A673 (cell line): Measurements from ENCODE around the gene CX3CL1. TPM values are rescaled to one million over a fixed set of nuclear protein-coding genes. Genes with fewer than 3 reads are reported as not detected.
A peak's percentile ranks its signal among the peaks of the same experiment; 100 is the strongest.

Experiments
- BruUV-seq: library from RNA; stranded (reverse); fragments of 400-500 nt; replicated peaks from 2 replicates; lab custom pipeline; 2021; lab: Mats Ljungman, UMichigan
- CTCF ChIA-PET: fragments of 300-600 bp; sonication (Branson Sonifier 250); formaldehyde crosslinking; loops from one replicate; lab custom pipeline; 2022; ENCODE audit warnings: antibody characterized with exemption; lab: Charles Lee
- POLR2A ChIA-PET: fragments of 300-600 bp; sonication (Branson Sonifier 250); formaldehyde crosslinking; loops from one replicate; lab custom pipeline; 2022; ENCODE audit warnings: antibody characterized with exemption; ENCODE audit not compliant: low non-redundant PET; lab: Charles Lee
- DNase-seq: peaks from one replicate; pipeline ENCODE4 v3.0.0-alpha.2; 2015; ENCODE audit warnings: low spot score
- H3K27ac ChIP-seq: fragments of 200-600 bp; sonication (generic); 2 replicates; pipeline ENCODE4 v1.5.1; 2016; ENCODE audit warnings: mixed run types, low read depth, mild to moderate bottlenecking, mixed read lengths, antibody characterized with exemption, low read length; ENCODE audit not compliant: poor library complexity, severe bottlenecking
- H3K27me3 ChIP-seq: fragments of 200-600 bp; sonication (generic); replicated peaks from 2 replicates; pipeline ENCODE4 v1.6.1; 2017; ENCODE audit warnings: mixed run types, low read depth, mild to moderate bottlenecking, mixed read lengths, antibody characterized with exemption, low read length; ENCODE audit not compliant: insufficient read depth, poor library complexity
- H3K36me3 ChIP-seq: fragments of 200-600 bp; sonication (generic); 2 replicates; pipeline ENCODE4 v1.6.1; 2016; ENCODE audit warnings: mixed run types, mild to moderate bottlenecking, mixed read lengths, antibody characterized with exemption, low read length; ENCODE audit not compliant: insufficient read depth, poor library complexity, severe bottlenecking
- H3K4me1 ChIP-seq: fragments of 200-600 bp; sonication (generic); 2 replicates; pipeline ENCODE4 v1.6.1; 2017; ENCODE audit warnings: mixed run types, mild to moderate bottlenecking, mixed read lengths, antibody characterized with exemption, low read length; ENCODE audit not compliant: insufficient read depth, poor library complexity, severe bottlenecking
- H3K4me3 ChIP-seq: fragments of 200-600 bp; sonication (generic); 2 replicates; pipeline ENCODE4 v1.5.1; 2016; ENCODE audit warnings: low read depth, mixed run types, mild to moderate bottlenecking, mixed read lengths, low read length; ENCODE audit not compliant: poor library complexity, severe bottlenecking
- H3K9me3 ChIP-seq: fragments of 200-600 bp; sonication (generic); 2 replicates; pipeline ENCODE4 v1.6.1; 2016; ENCODE audit warnings: mixed run types, low read depth, mild to moderate bottlenecking, mixed read lengths, antibody characterized with exemption, low read length; ENCODE audit not compliant: poor library complexity, severe bottlenecking
- EZH2 ChIP-seq: fragments of 200-600 bp; sonication (generic); IDR thresholded peaks from 2 replicates; pipeline ENCODE4 v1.6.1; 2017; ENCODE audit warnings: borderline replicate concordance, low read depth, mild to moderate bottlenecking, mixed read lengths, antibody characterized with exemption, low read length; ENCODE audit not compliant: poor library complexity, severe bottlenecking
- intact Hi-C: fragments of 100-400 bp; cut with micrococcal nuclease; formaldehyde crosslinking; loops from one replicate; pipeline ENCODE4 v1.10.0; 2022; ENCODE audit not compliant: unreplicated experiment
- total RNA-seq: library from RNA; stranded (reverse); gene quantifications from 2 replicates; pipeline ENCODE4 v1.2.3, GENCODE V29; 2021
- TF ChIP-seq, protein P1 (sequence below): fragments of 300-800, 200-600 bp; sonication (generic); conservative IDR thresholded peaks from 2 replicates; pipeline ENCODE4 v1.5.1; 2017; ENCODE audit warnings: low read depth, mild to moderate bottlenecking, antibody characterized with exemption, low read length, moderate library complexity, mixed read lengths

Gene CX3CL1
- total RNA-seq, 1 experiment from 2014 or later = not detected

DNA sequence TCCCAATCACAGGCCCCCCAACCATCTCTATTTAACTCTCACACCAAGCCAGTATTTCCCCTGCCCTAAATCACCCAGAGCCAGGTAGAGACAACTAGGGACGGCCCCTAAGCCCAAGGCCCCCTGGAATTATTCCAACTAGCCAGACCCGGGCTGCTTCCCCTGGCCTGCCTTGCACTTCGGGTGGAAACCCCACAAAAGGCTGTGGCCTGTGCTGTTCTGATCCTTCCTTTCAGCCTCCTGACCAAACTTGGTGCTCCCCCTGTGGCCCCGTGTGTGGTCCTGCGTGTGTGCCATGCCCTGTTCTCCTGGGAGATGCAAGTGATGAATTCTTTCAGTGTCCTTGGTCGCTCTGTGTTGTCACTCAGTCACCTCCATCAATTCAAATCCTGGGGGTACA is 47.2 kb downstream of the CX3CL1 start:
- Histone ChIP-seq H3K4me1 (peaks cover 3% of the 10 kb centered on the region), H3K27ac (no peak overlapping the region), H3K27me3 (no peaks in the 10 kb centered on the region), H3K36me3 (no peaks in the 10 kb centered on the region), H3K9me3 (no peaks in the 10 kb centered on the region), H3K4me3 (no peak overlapping the region)
- intact Hi-C loops = loop anchor here (2.0 to 5.0 kb wide), 2 partner anchors 99 to 337 kb away; no protein-coding TSS in a partner anchor
- no peak for DNase-seq
- no peak for TF ChIP-seq EZH2
- TF ChIP-seq, protein P1, sequence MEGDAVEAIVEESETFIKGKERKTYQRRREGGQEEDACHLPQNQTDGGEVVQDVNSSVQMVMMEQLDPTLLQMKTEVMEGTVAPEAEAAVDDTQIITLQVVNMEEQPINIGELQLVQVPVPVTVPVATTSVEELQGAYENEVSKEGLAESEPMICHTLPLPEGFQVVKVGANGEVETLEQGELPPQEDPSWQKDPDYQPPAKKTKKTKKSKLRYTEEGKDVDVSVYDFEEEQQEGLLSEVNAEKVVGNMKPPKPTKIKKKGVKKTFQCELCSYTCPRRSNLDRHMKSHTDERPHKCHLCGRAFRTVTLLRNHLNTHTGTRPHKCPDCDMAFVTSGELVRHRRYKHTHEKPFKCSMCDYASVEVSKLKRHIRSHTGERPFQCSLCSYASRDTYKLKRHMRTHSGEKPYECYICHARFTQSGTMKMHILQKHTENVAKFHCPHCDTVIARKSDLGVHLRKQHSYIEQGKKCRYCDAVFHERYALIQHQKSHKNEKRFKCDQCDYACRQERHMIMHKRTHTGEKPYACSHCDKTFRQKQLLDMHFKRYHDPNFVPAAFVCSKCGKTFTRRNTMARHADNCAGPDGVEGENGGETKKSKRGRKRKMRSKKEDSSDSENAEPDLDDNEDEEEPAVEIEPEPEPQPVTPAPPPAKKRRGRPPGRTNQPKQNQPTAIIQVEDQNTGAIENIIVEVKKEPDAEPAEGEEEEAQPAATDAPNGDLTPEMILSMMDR = no peak
- BruUV-seq = no TSS peak
- ChIA-PET POLR2A (no interaction called here), CTCF (interaction anchor here (0.5 to 3.4 kb wide), 2 partner anchors 98 to 119 kb away, joined by 14 to 25 read pairs; no protein-coding TSS in a partner anchor)

DNA sequence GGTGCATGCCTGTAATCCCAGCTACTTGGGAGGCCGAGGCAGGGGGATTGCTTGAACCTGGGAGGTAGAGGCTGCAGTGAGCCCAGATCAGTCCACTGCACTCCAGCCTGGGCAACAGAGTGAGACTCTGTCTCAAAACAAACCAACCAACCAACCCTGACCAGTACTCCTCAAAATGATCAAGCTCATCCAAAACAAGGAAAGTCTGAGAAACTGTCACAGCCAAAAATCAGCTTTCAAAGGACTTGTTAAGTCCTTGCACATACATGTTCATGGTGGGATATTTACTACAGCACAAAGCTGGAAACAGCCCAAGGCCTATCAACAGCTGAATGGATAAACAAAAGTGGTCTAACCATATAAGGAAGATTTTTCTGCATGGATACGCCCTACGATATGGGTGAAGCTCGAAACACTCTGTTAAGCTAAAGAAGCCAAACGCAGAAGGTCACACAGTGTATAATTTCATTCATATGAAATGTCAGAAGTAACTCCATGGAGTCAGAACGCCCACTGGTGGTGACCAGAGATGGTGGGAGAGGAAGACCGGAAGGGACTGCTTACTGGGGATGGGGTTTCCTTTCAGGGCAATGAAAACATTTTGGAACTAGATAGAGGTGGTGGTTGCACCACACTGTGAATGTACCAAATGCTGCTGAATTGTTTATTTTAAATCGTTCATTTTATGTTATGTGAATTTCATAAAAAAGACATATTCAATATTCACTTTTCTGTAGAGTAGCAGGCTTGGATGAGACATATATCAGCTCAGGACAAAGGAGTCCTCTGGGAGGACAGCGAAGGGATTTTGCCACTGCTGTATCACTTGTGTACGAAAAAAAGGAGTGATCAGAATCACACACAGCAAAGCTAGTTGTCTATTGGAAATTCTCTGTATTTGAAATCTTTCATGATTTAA is 50.0 kb downstream of the CX3CL1 start:
- no TSS peak for BruUV-seq
- Histone ChIP-seq H3K27ac (no peak overlapping the region), H3K9me3 (no peaks in the 10 kb centered on the region), H3K4me1 (peaks cover 3% of the 10 kb centered on the region), H3K27me3 (no peaks in the 10 kb centered on the region), H3K4me3 (no peak overlapping the region), H3K36me3 (no peaks in the 10 kb centered on the region)
- CTCF ChIA-PET = interaction anchor here (0.8 kb wide), 1 partner anchor 122 kb away, joined by 5 read pairs; no protein-coding TSS in a partner anchor
- no peak for TF ChIP-seq EZH2
- TF ChIP-seq, protein P1 = peak; percentile 67
- intact Hi-C loops = loop anchor here (1.0 kb wide), 1 partner anchor 122 kb away; no protein-coding TSS in a partner anchor
- POLR2A ChIA-PET = interaction anchor here (0.5 to 0.8 kb wide), 3 partner anchors 12 to 92 kb away, joined by 3 to 14 read pairs (median 3); no protein-coding TSS in a partner anchor
- peak; percentile 68 for DNase-seq

DNA sequence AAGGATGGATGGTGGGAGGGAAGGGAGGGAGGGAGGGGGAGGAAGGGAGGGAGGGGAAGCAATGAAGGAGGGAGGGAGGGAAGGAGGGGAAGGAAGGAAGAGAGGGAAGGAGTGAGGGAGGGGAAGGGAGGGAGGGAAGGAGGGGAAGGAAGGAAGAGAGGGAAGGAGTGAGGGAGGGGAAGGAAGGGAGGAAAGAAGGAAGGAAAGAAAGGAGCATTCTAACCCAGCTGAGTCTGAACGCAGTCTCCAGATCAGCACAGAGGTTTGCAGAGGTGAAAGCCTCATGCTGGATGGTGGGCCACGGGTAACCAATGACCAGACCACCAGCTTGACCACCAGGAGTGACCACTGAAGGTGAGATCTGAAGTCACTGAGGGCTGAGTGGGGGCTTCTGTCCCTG is 50.9 kb downstream of the CX3CL1 start:
- intact Hi-C loops = no loop called here
- Histone ChIP-seq H3K27me3 (no peaks in the 10 kb centered on the region), H3K4me3 (no peak overlapping the region), H3K4me1 (peaks cover 3% of the 10 kb centered on the region), H3K9me3 (no peaks in the 10 kb centered on the region), H3K36me3 (peaks cover under 1% of the 10 kb centered on the region), H3K27ac (no peak overlapping the region)
- no TSS peak for BruUV-seq
- DNase-seq = no peak
- ChIA-PET CTCF (no interaction called here), POLR2A (no interaction called here)
- TF ChIP-seq, protein P1 = no peak
- no peak for TF ChIP-seq EZH2
